C4-2B (cell line): ENCODE results near the gene PRKCQ.

Experiments used
- H3K27ac ChIP-seq: fragments of 450-650 bp; 2 replicates; pipeline ENCODE4 v1.5.1; 2017
- ZFX ChIP-seq: fragments of 450-650 bp; IDR thresholded peaks from 2 replicates; pipeline ENCODE4 v1.6.1; 2017
- TF ChIP-seq, protein P1 (sequence below): fragments of 450-650 bp; conservative IDR thresholded peaks from 2 replicates; pipeline ENCODE4 v1.5.1; 2017; ENCODE audit warnings: mild to moderate bottlenecking

The PRKCQ gene

GRCh38 chr10:6514844-6515780 is 65.0 kb downstream of the PRKCQ start:
- H3K27ac ChIP-seq: no peak overlapping the region
- TF ChIP-seq, protein P1, sequence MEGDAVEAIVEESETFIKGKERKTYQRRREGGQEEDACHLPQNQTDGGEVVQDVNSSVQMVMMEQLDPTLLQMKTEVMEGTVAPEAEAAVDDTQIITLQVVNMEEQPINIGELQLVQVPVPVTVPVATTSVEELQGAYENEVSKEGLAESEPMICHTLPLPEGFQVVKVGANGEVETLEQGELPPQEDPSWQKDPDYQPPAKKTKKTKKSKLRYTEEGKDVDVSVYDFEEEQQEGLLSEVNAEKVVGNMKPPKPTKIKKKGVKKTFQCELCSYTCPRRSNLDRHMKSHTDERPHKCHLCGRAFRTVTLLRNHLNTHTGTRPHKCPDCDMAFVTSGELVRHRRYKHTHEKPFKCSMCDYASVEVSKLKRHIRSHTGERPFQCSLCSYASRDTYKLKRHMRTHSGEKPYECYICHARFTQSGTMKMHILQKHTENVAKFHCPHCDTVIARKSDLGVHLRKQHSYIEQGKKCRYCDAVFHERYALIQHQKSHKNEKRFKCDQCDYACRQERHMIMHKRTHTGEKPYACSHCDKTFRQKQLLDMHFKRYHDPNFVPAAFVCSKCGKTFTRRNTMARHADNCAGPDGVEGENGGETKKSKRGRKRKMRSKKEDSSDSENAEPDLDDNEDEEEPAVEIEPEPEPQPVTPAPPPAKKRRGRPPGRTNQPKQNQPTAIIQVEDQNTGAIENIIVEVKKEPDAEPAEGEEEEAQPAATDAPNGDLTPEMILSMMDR: no peak
- no peak for TF ChIP-seq ZFX

GRCh38 chr10:6514180-6514579 is 65.9 kb downstream of the PRKCQ start:
- TF ChIP-seq, protein P1: no peak
- TF ChIP-seq ZFX: no peak
- no peak overlapping the region for H3K27ac ChIP-seq

DNA sequence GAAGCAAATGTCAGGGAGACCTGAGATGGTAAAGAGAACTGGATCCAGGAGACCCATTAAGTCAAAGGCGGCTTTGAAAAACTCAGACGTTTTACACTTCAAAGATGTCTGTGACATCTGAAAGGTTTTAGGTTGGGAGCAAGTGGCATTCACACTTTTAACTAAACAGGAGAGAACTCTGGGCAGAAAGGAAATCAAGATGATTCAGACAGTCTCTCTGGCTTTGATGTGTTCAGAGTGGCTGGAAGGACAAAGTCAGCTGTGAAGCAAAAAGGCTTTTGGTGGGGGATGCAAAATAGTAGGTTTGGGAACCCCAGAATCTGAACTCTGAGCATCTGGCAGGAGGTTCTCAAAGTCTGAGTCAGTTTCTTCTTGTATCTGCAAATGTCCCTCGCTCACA is 66.6 kb downstream of the PRKCQ start:
- TF ChIP-seq, protein P1: no peak
- no peak for TF ChIP-seq ZFX
- H3K27ac ChIP-seq: no peak overlapping the region

- no peak for TF ChIP-seq ZFX
- TF ChIP-seq, protein P1: no peak
- H3K27ac ChIP-seq: no peak overlapping the region
Observed at GRCh38 chr10:6512182-6512581, 67.9 kb downstream of the PRKCQ start.

GRCh38 chr10:6511347-6511746 is 68.7 kb downstream of the PRKCQ start:
- no peak overlapping the region for H3K27ac ChIP-seq
- TF ChIP-seq ZFX: no peak
- TF ChIP-seq, protein P1: no peak

GRCh38 chr10:6507311-6507710 is 72.8 kb downstream of the PRKCQ start:
- TF ChIP-seq ZFX: no peak
- TF ChIP-seq, protein P1: no peak
- no peak overlapping the region for H3K27ac ChIP-seq

GRCh38 chr10:6505300-6505699 is 74.8 kb downstream of the PRKCQ start:
- TF ChIP-seq, protein P1: no peak
- no peak for TF ChIP-seq ZFX

More at GRCh38 chr10:6505300-6505699, 74.8 kb downstream of the PRKCQ start:
- H3K27ac ChIP-seq: no peak overlapping the region
